ENCODE results near the gene MYL10.
A peak's percentile ranks its signal among the peaks of the same experiment; 100 is the strongest.

MYL10 gene

GRCh38 chr7:101624246-101625001 is 4.7 kb downstream of the MYL10 start:
- TF ChIP-seq Cebpa-rat (IDR thresholded peaks at IDR 0.05), result no peak
- peaks cover 13% of the 10 kb centered on the region; the same call in 1 of the 2 replicates for H3K27me3 ChIP-seq
- peaks cover 21% of the 10 kb centered on the region for H3K4me1 ChIP-seq
- no peaks in the 10 kb centered on the region for H3K9me3 ChIP-seq
- H4K20me1 ChIP-seq, result no peaks in the 10 kb centered on the region
- H3K4me2 ChIP-seq, result peak overlapping the region; percentile 19; the same call in 1 of the 2 replicates
- H3K36me3 ChIP-seq, result no peaks in the 10 kb centered on the region
- H3K9ac ChIP-seq, result no peak overlapping the region
- H3K27ac ChIP-seq, result no peak overlapping the region
- H3K4me3 ChIP-seq, result no peak overlapping the region

DNA sequence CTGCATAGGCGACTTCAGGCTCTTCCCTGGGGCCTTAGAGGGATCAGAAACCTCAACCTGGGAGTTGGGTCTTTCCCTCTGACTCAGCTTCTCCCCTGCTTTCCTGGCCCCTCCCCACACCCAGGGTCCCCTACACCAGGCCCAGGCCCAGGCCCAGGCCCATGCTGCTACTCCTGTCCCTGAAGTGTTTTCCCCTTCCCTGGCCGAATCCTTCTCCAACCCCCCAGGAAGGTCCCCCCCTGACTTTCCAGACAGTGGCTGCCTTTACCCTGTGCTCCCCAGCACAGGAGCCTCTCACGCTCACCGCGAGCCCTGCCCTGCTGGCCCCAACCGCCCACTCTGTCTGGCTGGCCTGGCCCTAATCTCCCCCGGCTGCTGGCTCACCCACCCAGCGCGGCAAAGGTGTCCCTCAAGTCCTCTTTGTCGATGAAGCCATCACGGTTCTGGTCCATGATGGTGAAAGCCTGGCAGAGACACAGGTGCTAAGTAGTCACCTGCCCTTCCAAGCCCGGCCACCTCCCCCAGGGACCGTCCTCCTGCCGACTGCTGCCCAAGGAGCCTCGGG is 6.4 kb downstream of the MYL10 start:
- H3K4me2 ChIP-seq, result no peak overlapping the region
- no peak overlapping the region for H3K4me3 ChIP-seq
- H4K20me1 ChIP-seq, result no peaks in the 10 kb centered on the region
- no peaks in the 10 kb centered on the region for H3K9me3 ChIP-seq
- peaks cover 8% of the 10 kb centered on the region; the same call in 1 of the 2 replicates for H3K4me1 ChIP-seq
- H3K27ac ChIP-seq, result no peak overlapping the region
- TF ChIP-seq Cebpa-rat (IDR thresholded peaks at IDR 0.05), result no peak
- no peaks in the 10 kb centered on the region for H3K36me3 ChIP-seq
- H3K9ac ChIP-seq, result no peak overlapping the region
- peaks cover 13% of the 10 kb centered on the region; the same call in 1 of the 2 replicates for H3K27me3 ChIP-seq

DNA sequence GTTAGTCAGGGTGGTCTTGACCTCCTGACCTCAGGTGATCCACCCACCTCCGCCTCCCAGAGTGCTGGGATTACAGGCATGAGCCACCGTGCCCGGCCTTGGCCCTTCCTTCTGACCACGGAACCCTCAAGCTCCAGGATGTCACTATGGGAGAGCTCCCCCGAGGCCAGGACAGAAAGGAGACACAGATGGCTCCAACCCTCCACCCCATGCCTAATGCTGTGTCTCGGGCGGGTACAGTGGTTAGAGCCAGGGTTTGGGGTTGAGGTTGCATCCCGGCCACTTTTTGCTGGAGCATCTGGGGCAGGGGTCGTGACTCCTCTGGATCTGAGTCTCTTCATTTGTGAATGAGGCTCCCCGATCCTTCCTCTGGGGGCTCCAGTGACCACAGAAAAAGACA is 8.1 kb downstream of the MYL10 start:
- Histone ChIP-seq H4K20me1 (no peaks in the 10 kb centered on the region), H3K9me3 (no peaks in the 10 kb centered on the region), H3K4me2 (no peak overlapping the region), H3K4me1 (peaks cover 9% of the 10 kb centered on the region), H3K9ac (no peak overlapping the region), H3K27ac (no peak overlapping the region), H3K27me3 (peaks cover 13% of the 10 kb centered on the region; the same call in 1 of the 2 replicates), H3K4me3 (no peak overlapping the region), H3K36me3 (no peaks in the 10 kb centered on the region)
- TF ChIP-seq Cebpa-rat (IDR thresholded peaks at IDR 0.05), result no peak

DNA sequence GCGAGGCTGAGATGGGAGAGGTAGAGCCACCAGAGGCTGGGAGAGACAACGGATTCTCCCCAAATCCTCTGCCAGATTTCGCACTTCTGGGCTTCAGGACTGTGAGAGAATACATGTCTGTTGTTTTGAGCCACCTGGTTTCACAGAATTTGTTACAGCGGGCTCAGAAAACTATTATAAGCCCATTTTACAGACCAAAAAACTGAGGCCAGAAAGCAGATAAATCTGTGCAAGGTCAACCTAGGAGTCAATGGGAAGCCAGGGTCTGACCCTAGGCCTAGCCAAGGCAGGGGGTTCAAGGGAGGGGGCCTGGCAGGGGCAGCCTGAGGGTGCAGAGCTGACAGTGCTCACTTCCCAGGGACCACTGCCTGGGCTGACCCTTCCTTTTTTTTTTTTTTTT is 8.7 kb downstream of the MYL10 start:
- H3K9ac ChIP-seq, result no peak overlapping the region
- no peaks in the 10 kb centered on the region for H3K36me3 ChIP-seq
- TF ChIP-seq Cebpa-rat (IDR thresholded peaks at IDR 0.05), result no peak
- H3K27ac ChIP-seq, result no peak overlapping the region
- H3K4me3 ChIP-seq, result no peak overlapping the region
- H3K27me3 ChIP-seq, result peaks cover 13% of the 10 kb centered on the region; the same call in 1 of the 2 replicates
- peaks cover 15% of the 10 kb centered on the region for H3K4me1 ChIP-seq
- H3K9me3 ChIP-seq, result no peaks in the 10 kb centered on the region
- H3K4me2 ChIP-seq, result no peak overlapping the region
- H4K20me1 ChIP-seq, result no peaks in the 10 kb centered on the region

- Histone ChIP-seq H4K20me1 (no peaks in the 10 kb centered on the region), H3K36me3 (no peaks in the 10 kb centered on the region), H3K4me3 (no peak overlapping the region), H3K4me1 (peaks cover 17% of the 10 kb centered on the region), H3K27me3 (no peaks in the 10 kb centered on the region), H3K9me3 (no peaks in the 10 kb centered on the region), H3K4me2 (no peak overlapping the region), H3K9ac (no peak overlapping the region), H3K27ac (no peak overlapping the region)
- TF ChIP-seq Cebpa-rat (IDR thresholded peaks at IDR 0.05), result no peak
These were observed 10.2 kb downstream of the MYL10 start for GRCh38 chr7:101618916-101619315.

DNA sequence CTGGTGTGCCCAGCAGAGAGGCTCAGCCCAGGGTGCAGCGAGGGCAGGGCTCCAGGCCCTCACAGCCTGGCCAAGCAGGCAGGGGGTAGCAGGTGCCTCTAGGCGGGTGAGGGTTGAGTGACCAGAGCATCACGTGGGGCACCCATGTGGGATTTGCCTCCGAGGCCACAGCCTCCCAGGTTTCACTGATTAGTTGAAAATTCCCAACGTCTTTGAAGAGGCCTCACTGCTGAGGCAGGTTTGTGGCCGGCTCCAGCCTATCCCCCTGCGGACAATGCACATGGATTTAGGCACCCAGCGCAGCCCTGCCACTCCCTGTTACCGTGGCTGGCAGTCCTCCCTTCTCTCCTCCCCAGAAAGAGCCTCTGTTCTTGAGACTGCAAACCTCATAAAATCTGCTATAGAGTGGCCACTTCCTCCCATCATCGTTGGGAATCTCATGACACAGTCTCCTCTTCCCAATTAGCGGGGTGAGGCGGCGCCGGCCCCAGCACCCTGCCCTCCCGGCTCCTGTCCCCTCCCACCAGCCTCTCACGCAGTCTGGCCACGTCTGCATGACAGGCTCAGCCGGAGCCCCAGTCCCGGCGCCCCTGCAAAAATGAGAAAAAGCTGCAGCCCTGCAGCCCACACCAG is 10.8 kb downstream of the MYL10 start:
- H3K9ac ChIP-seq, result no peak overlapping the region
- no peaks in the 10 kb centered on the region for H3K9me3 ChIP-seq
- H3K27ac ChIP-seq, result no peak overlapping the region
- H3K4me2 ChIP-seq, result no peak overlapping the region
- no peaks in the 10 kb centered on the region for H4K20me1 ChIP-seq
- no peaks in the 10 kb centered on the region for H3K27me3 ChIP-seq
- no peaks in the 10 kb centered on the region for H3K36me3 ChIP-seq
- TF ChIP-seq Cebpa-rat (IDR thresholded peaks at IDR 0.05), result no peak
- no peak overlapping the region for H3K4me3 ChIP-seq
- peaks cover 17% of the 10 kb centered on the region for H3K4me1 ChIP-seq

- no peak for TF ChIP-seq Cebpa-rat (IDR thresholded peaks at IDR 0.05)
- Histone ChIP-seq H3K27ac (no peak overlapping the region), H3K4me1 (peaks cover 17% of the 10 kb centered on the region), H3K9me3 (no peaks in the 10 kb centered on the region), H3K4me2 (no peak overlapping the region), H3K36me3 (no peaks in the 10 kb centered on the region), H3K27me3 (no peaks in the 10 kb centered on the region), H3K9ac (no peak overlapping the region), H4K20me1 (no peaks in the 10 kb centered on the region), H3K4me3 (no peak overlapping the region)
These were observed 11.5 kb downstream of the MYL10 start for GRCh38 chr7:101617451-101618206.

GRCh38 chr7:101615446-101615845 is 13.7 kb downstream of the MYL10 start:
- Histone ChIP-seq H3K27me3 (no peaks in the 10 kb centered on the region), H3K4me2 (0 out of 2 replicates have a peak overlapping the region, but pooled peaks have one; percentile 1), H3K27ac (no peak overlapping the region), H3K4me3 (no peak overlapping the region), H4K20me1 (no peaks in the 10 kb centered on the region), H3K36me3 (no peaks in the 10 kb centered on the region), H3K9ac (no peak overlapping the region), H3K4me1 (peaks cover 17% of the 10 kb centered on the region), H3K9me3 (no peaks in the 10 kb centered on the region)
- no peak for TF ChIP-seq Cebpa-rat (IDR thresholded peaks at IDR 0.05)

DNA sequence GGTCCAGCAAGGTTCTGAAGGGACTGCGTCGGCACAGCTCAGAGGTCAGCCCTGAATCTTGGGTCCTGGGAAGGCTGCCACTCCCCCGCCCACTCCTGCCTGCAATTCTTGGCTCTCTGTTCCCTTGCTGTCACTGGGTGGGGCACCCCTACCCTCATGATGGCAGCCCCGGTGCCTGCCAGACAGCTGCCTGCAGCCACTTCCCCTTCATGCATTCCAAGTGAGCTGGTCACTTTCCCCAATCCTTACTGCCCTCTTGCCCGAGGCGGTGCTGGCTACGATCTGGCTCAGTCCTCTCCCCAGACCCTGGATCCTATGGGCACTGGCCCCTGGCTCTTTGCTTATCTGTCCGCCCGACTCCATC is 14.2 kb downstream of the MYL10 start:
- Histone ChIP-seq H3K4me3 (no peak overlapping the region), H3K9ac (no peak overlapping the region), H3K36me3 (no peaks in the 10 kb centered on the region), H3K9me3 (no peaks in the 10 kb centered on the region), H3K4me2 (peak overlapping the region; percentile 30; the same call in 1 of the 2 replicates), H4K20me1 (no peaks in the 10 kb centered on the region), H3K27ac (no peak overlapping the region), H3K27me3 (no peaks in the 10 kb centered on the region), H3K4me1 (peaks cover 17% of the 10 kb centered on the region)
- TF ChIP-seq Cebpa-rat (IDR thresholded peaks at IDR 0.05), result no peak
